Ascending aorta (tissue), 2 donors: ENCODE results near the gene SRM. TPM values are rescaled to one million over a fixed set of nuclear protein-coding genes. Genes with fewer than 3 reads are reported as not detected.
"Not testable (repeated sequence)": the region's sequence is repeated elsewhere in the genome, so short reads cannot be mapped to it uniquely, and the experiment has no call there.

Experiments
- DNase-seq, 2 donors: peaks; one replicate each; pipeline ENCODE4 v3.0.0-alpha.2; 2019; ENCODE audit warnings: low spot score in 2 of 2
- H3K27ac ChIP-seq, 2 donors: fragments of 200-600 bp; sonication (generic); one replicate each; pipeline ENCODE4 v1.5.1; 2016 to 2017; ENCODE audit warnings: mild to moderate bottlenecking in 1 of 2
- H3K27me3 ChIP-seq: fragments of 200-600 bp; sonication (generic); one replicate; pipeline ENCODE4 v1.5.1; 2017
- H3K36me3 ChIP-seq, 2 donors: fragments of 200-600 bp; sonication (generic); one replicate each; pipeline ENCODE4 v1.5.1; 2016
- H3K4me1 ChIP-seq, 2 donors: fragments of 200-600 bp; sonication (generic); one replicate each; pipeline ENCODE4 v1.5.1; 2016 to 2017; ENCODE audit warnings: mild to moderate bottlenecking in 1 of 2
- H3K4me3 ChIP-seq, 2 donors: fragments of 200-600 bp; sonication (generic); one replicate each; pipeline ENCODE4 v1.5.1; 2016 to 2017; ENCODE audit warnings: mild to moderate bottlenecking in 1 of 2
- H3K9me3 ChIP-seq, 2 donors: fragments of 200-600 bp; sonication (generic); one replicate each; pipeline ENCODE4 v1.5.1; 2016
- intact Hi-C: fragments of 100-400 bp; cut with DNase I; formaldehyde crosslinking; loops from one replicate; pipeline ENCODE4 v1.15.1; 2023
- total RNA-seq: library from RNA; depleted of rRNA; stranded (reverse); fragments of >200 nt; gene quantifications from one replicate; pipeline ENCODE4 v1.1.0, GENCODE V29; 2016
- TF ChIP-seq, protein P1 (sequence below), 3 experiments: fragments of 200-600 bp in 2 of 3; fragments of 450-650 bp in 1 of 3; sonication (generic) in 2 of 3; IDR thresholded peaks; one replicate each; pipeline ENCODE4 v1.5.1; 2016 to 2019; ENCODE audit warnings: antibody characterized with exemption in 3 of 3, mild to moderate bottlenecking in 1 of 3, moderate library complexity in 1 of 3

Gene SRM
- total RNA-seq, 1 donor from 2014 or later, result 175 TPM

DNA sequence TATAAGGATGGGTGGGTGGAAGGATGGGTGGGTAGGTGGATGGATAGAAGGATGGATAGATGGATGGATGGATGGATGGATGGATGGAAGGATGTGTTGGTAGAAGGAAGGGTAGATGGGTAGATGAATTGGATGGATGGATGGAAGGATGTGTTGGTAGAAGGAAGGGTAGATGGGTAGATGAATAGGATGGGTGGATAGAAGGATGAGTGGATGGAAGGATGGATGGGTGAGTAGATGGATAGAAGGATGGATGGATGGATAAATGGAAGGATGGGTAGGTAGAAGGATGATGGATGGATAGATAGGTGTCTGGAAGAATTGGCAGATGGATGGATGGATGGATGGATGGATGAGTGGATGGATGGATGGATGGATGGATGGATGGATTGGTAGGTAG lies 18.8 kb downstream of the SRM start:
- no peaks in the 10 kb centered on the region for H3K36me3 ChIP-seq
- H3K4me1 ChIP-seq, result peaks cover 0 to 4% of the 10 kb centered on the region in 2 donors
- H3K4me3 ChIP-seq, result no peak overlapping the region
- TF ChIP-seq, protein P1, sequence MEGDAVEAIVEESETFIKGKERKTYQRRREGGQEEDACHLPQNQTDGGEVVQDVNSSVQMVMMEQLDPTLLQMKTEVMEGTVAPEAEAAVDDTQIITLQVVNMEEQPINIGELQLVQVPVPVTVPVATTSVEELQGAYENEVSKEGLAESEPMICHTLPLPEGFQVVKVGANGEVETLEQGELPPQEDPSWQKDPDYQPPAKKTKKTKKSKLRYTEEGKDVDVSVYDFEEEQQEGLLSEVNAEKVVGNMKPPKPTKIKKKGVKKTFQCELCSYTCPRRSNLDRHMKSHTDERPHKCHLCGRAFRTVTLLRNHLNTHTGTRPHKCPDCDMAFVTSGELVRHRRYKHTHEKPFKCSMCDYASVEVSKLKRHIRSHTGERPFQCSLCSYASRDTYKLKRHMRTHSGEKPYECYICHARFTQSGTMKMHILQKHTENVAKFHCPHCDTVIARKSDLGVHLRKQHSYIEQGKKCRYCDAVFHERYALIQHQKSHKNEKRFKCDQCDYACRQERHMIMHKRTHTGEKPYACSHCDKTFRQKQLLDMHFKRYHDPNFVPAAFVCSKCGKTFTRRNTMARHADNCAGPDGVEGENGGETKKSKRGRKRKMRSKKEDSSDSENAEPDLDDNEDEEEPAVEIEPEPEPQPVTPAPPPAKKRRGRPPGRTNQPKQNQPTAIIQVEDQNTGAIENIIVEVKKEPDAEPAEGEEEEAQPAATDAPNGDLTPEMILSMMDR (IDR thresholded peaks at IDR 0.05), result no peak
- no peaks in the 10 kb centered on the region for H3K9me3 ChIP-seq
- H3K27me3 ChIP-seq, result no peaks in the 10 kb centered on the region
- no peak for DNase-seq
- no peak overlapping the region for H3K27ac ChIP-seq
- intact Hi-C loops, result no loop called here

GRCh38 chr1:11040105-11040429 lies 19.8 kb downstream of the SRM start:
- DNase-seq, result not testable (repeated sequence)

DNA sequence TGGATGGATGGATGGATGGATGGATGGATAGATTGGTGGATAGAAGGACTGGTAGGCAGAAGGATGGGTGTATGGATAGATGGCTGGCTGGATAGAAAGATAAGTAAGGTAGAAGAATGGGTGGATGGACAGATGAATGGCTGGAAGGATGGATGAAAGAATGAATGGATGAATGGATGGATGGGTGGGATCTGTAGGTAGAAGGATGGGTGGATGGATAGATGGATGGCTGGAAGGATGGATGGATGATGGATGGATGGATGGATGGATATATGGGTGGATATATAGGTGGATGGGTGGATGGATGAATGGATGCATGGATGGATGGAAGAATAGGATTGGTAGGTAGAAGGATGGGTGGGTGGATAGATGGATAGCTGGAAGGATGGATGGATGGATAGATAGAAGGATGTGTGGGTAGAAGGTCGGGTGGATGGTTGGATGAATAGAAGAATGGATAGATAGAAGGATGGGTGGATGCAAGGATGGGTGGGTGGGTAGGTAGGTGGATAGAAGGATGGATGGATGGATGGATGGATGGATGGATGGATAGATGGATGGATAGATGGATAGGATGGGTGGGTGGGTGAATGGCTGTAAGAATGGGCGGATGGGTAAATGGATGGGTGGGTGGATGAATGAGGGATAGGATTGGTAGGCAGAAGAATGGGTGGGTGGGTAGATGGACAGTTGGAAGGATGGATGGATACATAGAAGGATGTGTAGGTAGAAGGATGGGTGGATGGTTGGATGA lies 20.3 kb downstream of the SRM start:
- TF ChIP-seq, protein P1 (IDR thresholded peaks at IDR 0.05), result no peak
- DNase-seq, result no peak
- intact Hi-C loops, result loop anchor here (10.0 kb wide), 1 partner anchor 65 kb away; no protein-coding TSS in a partner anchor
- H3K4me3 ChIP-seq, result no peak overlapping the region
- no peaks in the 10 kb centered on the region for H3K36me3 ChIP-seq
- peaks cover 0 to 4% of the 10 kb centered on the region in 2 donors for H3K4me1 ChIP-seq
- no peak overlapping the region for H3K27ac ChIP-seq
- no peaks in the 10 kb centered on the region for H3K27me3 ChIP-seq
- H3K9me3 ChIP-seq, result no peaks in the 10 kb centered on the region

More at GRCh38 chr1:11040105-11040429, 19.8 kb downstream of the SRM start:
- H3K36me3 ChIP-seq, H3K4me3 ChIP-seq, H3K27ac ChIP-seq, intact Hi-C loops, H3K9me3 ChIP-seq, H3K27me3 ChIP-seq, H3K4me1 ChIP-seq: not testable (repeated sequence)

- Histone ChIP-seq H3K9me3 (no peaks in the 10 kb centered on the region), H3K36me3 (no peaks in the 10 kb centered on the region), H3K27ac (no peak overlapping the region), H3K27me3 (no peaks in the 10 kb centered on the region), H3K4me1 (peaks cover 0 to 4% of the 10 kb centered on the region in 2 donors), H3K4me3 (no peak overlapping the region)
- TF ChIP-seq, protein P1 (IDR thresholded peaks at IDR 0.05), result peak; percentile 92 to 97 (median 95)
- peak; percentile 37 to 93 for DNase-seq
- intact Hi-C loops, result loop anchor here (1.0 to 10.0 kb wide), 3 partner anchors 23 to 605 kb away; partner anchors contain the start of gene SRM
Observed at GRCh38 chr1:11037740-11038182, 22.1 kb downstream of the SRM start.

- H3K27ac ChIP-seq, H3K27me3 ChIP-seq, DNase-seq, H3K36me3 ChIP-seq, H3K4me1 ChIP-seq, H3K4me3 ChIP-seq, H3K9me3 ChIP-seq: not testable (repeated sequence)
- intact Hi-C loops, result loop anchor here (1.0 to 10.0 kb wide), 3 partner anchors 23 to 605 kb away; partner anchors contain the start of gene SRM
Observed at GRCh38 chr1:11037019-11037739, 22.6 kb downstream of the SRM start.

- no peak overlapping the region for H3K4me3 ChIP-seq
- H3K4me1 ChIP-seq, result peaks cover 0 to 4% of the 10 kb centered on the region in 2 donors
- no peaks in the 10 kb centered on the region for H3K27me3 ChIP-seq
- TF ChIP-seq, protein P1 (IDR thresholded peaks at IDR 0.05), result no peak
- H3K36me3 ChIP-seq, result peaks cover 6 to 11% of the 10 kb centered on the region in 2 donors
- DNase-seq, result no peak
- H3K9me3 ChIP-seq, result no peaks in the 10 kb centered on the region
- intact Hi-C loops, result loop anchor here (10.0 kb wide), 1 partner anchor 73 kb away; no protein-coding TSS in a partner anchor
- no peak overlapping the region for H3K27ac ChIP-seq
Observed at GRCh38 chr1:11031624-11032262, 28.1 kb downstream of the SRM start.
